Inflammatory macrophage (primary cell): ENCODE results near the gene LRRFIP1.

Source experiments
- DNase-seq, 2 donors: peaks; one replicate each; pipeline ENCODE4 v3.0.0-alpha.2; 2020 to 2022

The LRRFIP1 gene

GRCh38 chr2:237623428-237624403 lies 3.7 kb upstream of the LRRFIP1 start:
- no peak for DNase-seq

- no peak for DNase-seq
Measured at GRCh38 chr2:237624565-237624964, 2.8 kb upstream of the LRRFIP1 start.

GRCh38 chr2:237625216-237625705 lies 2.1 kb upstream of the LRRFIP1 start:
- peak; percentile 77 to 88 for DNase-seq

GRCh38 chr2:237625777-237626176 lies 1.6 kb upstream of the LRRFIP1 start:
- no peak for DNase-seq

- DNase-seq, result no peak
Measured at GRCh38 chr2:237626813-237627440, 460 bp upstream of the LRRFIP1 start.

- no peak for DNase-seq
Measured at GRCh38 chr2:237628247-237629187, 1.1 kb downstream of the LRRFIP1 start.

GRCh38 chr2:237629188-237629534 lies 1.8 kb downstream of the LRRFIP1 start:
- DNase-seq, result no peak

- DNase-seq, result peak; percentile 49 to 71
Measured at GRCh38 chr2:237629739-237630138, 2.4 kb downstream of the LRRFIP1 start.

GRCh38 chr2:237630216-237631000 lies 3.0 kb downstream of the LRRFIP1 start:
- DNase-seq, result peak in 1 of 2 donors; percentile 20

- DNase-seq, result no peak
Measured at GRCh38 chr2:237631007-237631785, 3.8 kb downstream of the LRRFIP1 start.

- DNase-seq, result no peak
Measured at GRCh38 chr2:237631801-237632585, 4.6 kb downstream of the LRRFIP1 start.

GRCh38 chr2:237633061-237633561 lies 5.7 kb downstream of the LRRFIP1 start:
- no peak for DNase-seq

- DNase-seq, result no peak
Measured at GRCh38 chr2:237636578-237636977, 9.2 kb downstream of the LRRFIP1 start.

GRCh38 chr2:237637429-237638135 lies 10.2 kb downstream of the LRRFIP1 start:
- DNase-seq, result no peak

- DNase-seq, result no peak
Measured at GRCh38 chr2:237638176-237638575, 10.8 kb downstream of the LRRFIP1 start.

GRCh38 chr2:237639052-237639835 lies 11.9 kb downstream of the LRRFIP1 start:
- DNase-seq, result no peak

- DNase-seq, result no peak
Measured at GRCh38 chr2:237639836-237640220, 12.4 kb downstream of the LRRFIP1 start.

GRCh38 chr2:237640493-237640998 lies 13.2 kb downstream of the LRRFIP1 start:
- no peak for DNase-seq
